Panc1 (cell line): Measurements from ENCODE around the gene NR5A2. TPM values are rescaled to one million over a fixed set of nuclear protein-coding genes. Genes with fewer than 3 reads are reported as not detected.

Experiments used
- ATAC-seq: fragments of 200-7000 bp; cut with Tn5 transposase; 2 replicates; pipeline ENCODE4 v1.9.1; 2020; ENCODE audit warnings: mild to moderate bottlenecking, moderate library complexity
- BruUV-seq: library from RNA; stranded (reverse); fragments of 400-500 nt; replicated peaks from 2 replicates; lab custom pipeline; 2021; lab: Mats Ljungman, UMichigan
- CTCF ChIA-PET: fragments of 300-600 bp; sonication (Branson Sonifier 250); formaldehyde crosslinking; loops from one replicate; lab custom pipeline; 2022; ENCODE audit warnings: antibody characterized with exemption; lab: Charles Lee
- POLR2A ChIA-PET: fragments of 300-600 bp; sonication (Branson Sonifier 250); formaldehyde crosslinking; loops from one replicate; lab custom pipeline; 2022; ENCODE audit warnings: antibody characterized with exemption; lab: Charles Lee
- DNase-seq: peaks from one replicate; pipeline ENCODE4 v3.0.0-alpha.2; 2010; ENCODE audit warnings: low read depth, low spot score
- H3K27ac ChIP-seq: 2 replicates; pipeline ENCODE4 v1.5.1; 2011; ENCODE audit warnings: mild to moderate bottlenecking, low read length, inconsistent platforms
- H3K27me3 ChIP-seq: fragments of 200-500 bp; sonication (Bioruptor generic); 2 replicates; pipeline ENCODE4 v1.6.0; 2014; ENCODE audit warnings: low read length, inconsistent platforms; ENCODE audit not compliant: control insufficient read depth, insufficient read depth
- H3K36me3 ChIP-seq: fragments of 200-500 bp; sonication (Bioruptor generic); 2 replicates; pipeline ENCODE4 v1.5.1; 2014; ENCODE audit warnings: inconsistent platforms, mild to moderate bottlenecking, low read length, moderate library complexity; ENCODE audit not compliant: control insufficient read depth, insufficient read depth
- H3K4me1 ChIP-seq: 2 replicates; pipeline ENCODE4 v1.5.1; 2011; ENCODE audit warnings: inconsistent platforms, mild to moderate bottlenecking, low read length, moderate library complexity; ENCODE audit not compliant: control insufficient read depth, insufficient read depth
- H3K4me3 ChIP-seq, 2 experiments: 2 replicates each; pipeline ENCODE4 v1.5.1; 2011 to 2012; ENCODE audit warnings: low read depth in 2 of 2, low read length in 2 of 2, mild to moderate bottlenecking in 2 of 2, inconsistent platforms in 1 of 2, moderate library complexity in 1 of 2
- H3K9me3 ChIP-seq: fragments of 200-500 bp; sonication (Bioruptor generic); 2 replicates; pipeline ENCODE4 v1.5.1; 2014; ENCODE audit warnings: low read depth, mild to moderate bottlenecking, inconsistent platforms, low read length, moderate library complexity; ENCODE audit not compliant: control insufficient read depth, insufficient read depth
- CTCF ChIP-seq: fragments of 450-650 bp; IDR thresholded peaks from 2 replicates; pipeline ENCODE4 v1.5.1; 2017; ENCODE audit warnings: mild to moderate bottlenecking
- POLR2AphosphoS5 ChIP-seq: IDR thresholded peaks from 2 replicates; pipeline ENCODE4 v1.6.1; 2012; ENCODE audit warnings: mild to moderate bottlenecking, low read depth, low read length, moderate library complexity
- SIN3A ChIP-seq: IDR thresholded peaks from 2 replicates; pipeline ENCODE4 v1.6.1; 2012; ENCODE audit warnings: low read depth, mild to moderate bottlenecking, low read length, moderate library complexity, borderline replicate concordance; ENCODE audit not compliant: insufficient read depth
- TCF7L2 ChIP-seq: IDR thresholded peaks from 2 replicates; pipeline ENCODE4 v1.6.1; 2011; ENCODE audit warnings: mild to moderate bottlenecking, low read depth, low read length, inconsistent platforms
- in situ Hi-C: cut with HindIII; loops from 2 replicates; pipeline ENCODE4 v1.10.0; 2016; ENCODE audit warnings: low sequenced_read_pairs, low pct_unique_long_range_greater_than_20kb
- intact Hi-C: fragments of 100-400 bp; cut with micrococcal nuclease; formaldehyde crosslinking; loops from one replicate; pipeline ENCODE4 v1.10.0; 2022; ENCODE audit not compliant: unreplicated experiment
- total RNA-seq: library from RNA; stranded (reverse); gene quantifications from one replicate; pipeline ENCODE4 v1.2.1, GENCODE V29; 2021; ENCODE audit not compliant: unreplicated experiment
- TF ChIP-seq, protein P1 (sequence below), 2 experiments: IDR thresholded peaks; 2 replicates each; pipeline ENCODE4 v1.6.1; 2011 to 2012; ENCODE audit warnings: low read depth in 2 of 2, control low read depth in 1 of 2, low read length in 1 of 2, mild to moderate bottlenecking in 1 of 2, moderate library complexity in 1 of 2; ENCODE audit not compliant: insufficient read depth in 1 of 2

The NR5A2 gene
- total RNA-seq, 1 experiment from 2014 or later = 4.3 TPM

GRCh38 chr1:200136384-200136783, 108.9 kb downstream of the NR5A2 start:
- ATAC-seq (no peak), DNase-seq (no peak)
- BruUV-seq = no TSS peak
- no peak for TF ChIP-seq TCF7L2
- TF ChIP-seq SIN3A = no peak
- TF ChIP-seq, protein P1, sequence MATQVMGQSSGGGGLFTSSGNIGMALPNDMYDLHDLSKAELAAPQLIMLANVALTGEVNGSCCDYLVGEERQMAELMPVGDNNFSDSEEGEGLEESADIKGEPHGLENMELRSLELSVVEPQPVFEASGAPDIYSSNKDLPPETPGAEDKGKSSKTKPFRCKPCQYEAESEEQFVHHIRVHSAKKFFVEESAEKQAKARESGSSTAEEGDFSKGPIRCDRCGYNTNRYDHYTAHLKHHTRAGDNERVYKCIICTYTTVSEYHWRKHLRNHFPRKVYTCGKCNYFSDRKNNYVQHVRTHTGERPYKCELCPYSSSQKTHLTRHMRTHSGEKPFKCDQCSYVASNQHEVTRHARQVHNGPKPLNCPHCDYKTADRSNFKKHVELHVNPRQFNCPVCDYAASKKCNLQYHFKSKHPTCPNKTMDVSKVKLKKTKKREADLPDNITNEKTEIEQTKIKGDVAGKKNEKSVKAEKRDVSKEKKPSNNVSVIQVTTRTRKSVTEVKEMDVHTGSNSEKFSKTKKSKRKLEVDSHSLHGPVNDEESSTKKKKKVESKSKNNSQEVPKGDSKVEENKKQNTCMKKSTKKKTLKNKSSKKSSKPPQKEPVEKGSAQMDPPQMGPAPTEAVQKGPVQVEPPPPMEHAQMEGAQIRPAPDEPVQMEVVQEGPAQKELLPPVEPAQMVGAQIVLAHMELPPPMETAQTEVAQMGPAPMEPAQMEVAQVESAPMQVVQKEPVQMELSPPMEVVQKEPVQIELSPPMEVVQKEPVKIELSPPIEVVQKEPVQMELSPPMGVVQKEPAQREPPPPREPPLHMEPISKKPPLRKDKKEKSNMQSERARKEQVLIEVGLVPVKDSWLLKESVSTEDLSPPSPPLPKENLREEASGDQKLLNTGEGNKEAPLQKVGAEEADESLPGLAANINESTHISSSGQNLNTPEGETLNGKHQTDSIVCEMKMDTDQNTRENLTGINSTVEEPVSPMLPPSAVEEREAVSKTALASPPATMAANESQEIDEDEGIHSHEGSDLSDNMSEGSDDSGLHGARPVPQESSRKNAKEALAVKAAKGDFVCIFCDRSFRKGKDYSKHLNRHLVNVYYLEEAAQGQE (IDR thresholded peaks at IDR 0.05; ENCODE audit: insufficient read depth in 1 of 2, low read depth in 2 of 2, low read length in 1 of 2) = no peak
- no peak for TF ChIP-seq CTCF
- TF ChIP-seq POLR2AphosphoS5 = no peak
- in situ Hi-C loops = no loop called here
- no peaks in the 10 kb centered on the region for H3K27me3 ChIP-seq
- no peaks in the 10 kb centered on the region for H3K36me3 ChIP-seq
- H3K27ac ChIP-seq = no peak overlapping the region
- intact Hi-C loops = loop anchor here (5.0 kb wide), 1 partner anchor 376 kb away; no protein-coding TSS in a partner anchor
- H3K4me1 ChIP-seq = no peaks in the 10 kb centered on the region; the same call in 1 of the 2 replicates
- CTCF ChIA-PET = no interaction called here
- POLR2A ChIA-PET = no interaction called here
- H3K4me3 ChIP-seq = no peak overlapping the region
- no peaks in the 10 kb centered on the region for H3K9me3 ChIP-seq

DNA sequence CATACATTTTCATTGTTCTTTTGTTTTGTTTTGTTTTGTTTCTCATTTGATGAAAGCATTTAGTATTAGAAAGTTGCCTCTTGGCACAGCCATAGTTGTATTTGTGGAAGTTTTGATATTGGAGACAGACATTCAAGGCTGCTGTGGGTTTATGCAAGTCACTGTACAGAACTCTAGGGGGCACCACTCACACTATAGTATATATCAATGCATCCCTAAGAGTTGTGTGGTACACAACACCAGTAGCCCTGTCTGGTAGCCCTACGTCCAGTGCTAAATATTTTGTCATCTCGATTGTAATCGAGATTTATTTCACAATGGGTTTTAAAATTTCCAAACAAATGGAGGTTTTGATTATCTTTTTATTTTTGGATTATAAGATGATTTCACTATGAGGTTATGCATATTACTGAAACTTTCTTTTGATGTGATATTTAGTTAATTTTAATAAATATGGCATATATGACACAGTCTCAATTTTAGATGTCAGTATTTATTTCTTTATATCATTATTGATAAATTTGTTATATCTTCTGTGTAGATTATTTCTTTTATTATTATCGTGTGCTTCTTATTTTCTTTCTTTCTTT, 112.2 kb downstream of the NR5A2 start:
- peak; percentile 97 for ATAC-seq
- DNase-seq = peak; percentile 50
- ChIA-PET POLR2A (no interaction called here), CTCF (no interaction called here)
- Histone ChIP-seq H3K4me1 (no peaks in the 10 kb centered on the region), H3K9me3 (no peaks in the 10 kb centered on the region), H3K27ac (no peak overlapping the region), H3K36me3 (no peaks in the 10 kb centered on the region), H3K27me3 (no peaks in the 10 kb centered on the region), H3K4me3 (no peak overlapping the region)
- no TSS peak for BruUV-seq
- in situ Hi-C loops = no loop called here
- intact Hi-C loops = loop anchor here (5.0 kb wide), 2 partner anchors 348 to 373 kb away; no protein-coding TSS in a partner anchor
- no peak for TF ChIP-seq TCF7L2
- TF ChIP-seq CTCF = peak; percentile 84
